HEK293 (cell line): ENCODE measurements around the gene PTER.

Experiments
- CTCF ChIA-PET: fragments of 350-600 bp; formaldehyde crosslinking; extraction: SDS; loops from one replicate; lab custom pipeline; 2021; ENCODE audit warnings: antibody characterized with exemption; lab: Yijun Ruan, JAX
- POLR2A ChIA-PET: fragments of 300-600 bp; formaldehyde crosslinking; extraction: SDS; loops from one replicate; lab custom pipeline; 2020; ENCODE audit warnings: antibody characterized with exemption, inconsistent platforms; lab: Yijun Ruan, JAX
- H3K27ac ChIP-seq: fragments of 200-500 bp; sonication (Bioruptor generic); 2 replicates; pipeline ENCODE4 v1.5.1; 2014; ENCODE audit warnings: low read depth, low read length, control low read depth, inconsistent platforms; ENCODE audit errors: extremely low read depth
- H3K36me3 ChIP-seq, 2 experiments: fragments of 200-500 bp in 1 of 2; sonication (Bioruptor generic) in 1 of 2; 1 replicate in 1 of 2; 2 replicates in 1 of 2; pipeline ENCODE4 v1.5.1; 2014 to 2017; ENCODE audit warnings: inconsistent platforms in 2 of 2, low read length in 2 of 2; ENCODE audit not compliant: control insufficient read depth in 2 of 2, insufficient read depth in 1 of 2
- H3K4me1 ChIP-seq: fragments of 200-500 bp; sonication (Bioruptor generic); 2 replicates; pipeline ENCODE4 v1.5.1; 2014; ENCODE audit warnings: mild to moderate bottlenecking, low read length, inconsistent platforms; ENCODE audit not compliant: control insufficient read depth, insufficient read depth
- H3K4me3 ChIP-seq: 2 replicates; pipeline ENCODE4 v1.5.1; 2011; ENCODE audit warnings: low read depth, mild to moderate bottlenecking, control low read depth, low read length, moderate library complexity
- H3K9me3 ChIP-seq: fragments of 200-500 bp; sonication (Bioruptor generic); 2 replicates; pipeline ENCODE4 v1.5.1; 2014; ENCODE audit warnings: low read depth, low read length, inconsistent platforms; ENCODE audit not compliant: control insufficient read depth, insufficient read depth
- AEBP2 ChIP-seq: fragments of 450-650 bp; formaldehyde crosslinking; IDR thresholded peaks from 2 replicates; pipeline ENCODE4 v1.5.1; 2016; ENCODE audit warnings: missing biosample characterization, missing genetic modification characterization, borderline replicate concordance
- ELK4 ChIP-seq: IDR thresholded peaks from 2 replicates; pipeline ENCODE4 v1.6.1; 2011; ENCODE audit warnings: mild to moderate bottlenecking, low read depth, low read length, borderline replicate concordance
- MYNN ChIP-seq: fragments of 450-650 bp; formaldehyde crosslinking; IDR thresholded peaks from 2 replicates; pipeline ENCODE4 v1.5.1; 2016; ENCODE audit warnings: missing biosample characterization, missing genetic modification characterization, borderline replicate concordance
- PATZ1 ChIP-seq: fragments of 450-650 bp; formaldehyde crosslinking; IDR thresholded peaks from 2 replicates; pipeline ENCODE4 v1.5.1; 2016; ENCODE audit warnings: missing biosample characterization, missing genetic modification characterization
- PRDM2 ChIP-seq: fragments of 450-650 bp; formaldehyde crosslinking; IDR thresholded peaks from 2 replicates; pipeline ENCODE4 v1.5.1; 2016; ENCODE audit warnings: missing biosample characterization, missing genetic modification characterization, borderline replicate concordance
- PRDM6 ChIP-seq: fragments of 450-650 bp; formaldehyde crosslinking; IDR thresholded peaks from 2 replicates; pipeline ENCODE4 v1.5.1; 2017; ENCODE audit warnings: missing biosample characterization, missing genetic modification characterization
- SP2 ChIP-seq: fragments of 450-650 bp; formaldehyde crosslinking; IDR thresholded peaks from 2 replicates; pipeline ENCODE4 v1.5.1; 2016; ENCODE audit warnings: missing biosample characterization, missing genetic modification characterization
- ZEB2 ChIP-seq: fragments of 450-650 bp; formaldehyde crosslinking; IDR thresholded peaks from 2 replicates; pipeline ENCODE4 v1.5.1; 2016; ENCODE audit warnings: missing biosample characterization, missing genetic modification characterization
- ZNF174 ChIP-seq: fragments of 450-650 bp; formaldehyde crosslinking; IDR thresholded peaks from 2 replicates; pipeline ENCODE4 v1.5.0; 2017; ENCODE audit warnings: missing biosample characterization, mild to moderate bottlenecking, missing genetic modification characterization
- ZNF514 ChIP-seq: fragments of 450-650 bp; formaldehyde crosslinking; IDR thresholded peaks from 2 replicates; pipeline ENCODE4 v1.5.1; 2016; ENCODE audit warnings: missing biosample characterization, missing genetic modification characterization
- ZNF521 ChIP-seq: fragments of 450-650 bp; formaldehyde crosslinking; IDR thresholded peaks from 2 replicates; pipeline ENCODE4 v1.5.1; 2017; ENCODE audit warnings: missing biosample characterization, mild to moderate bottlenecking, missing genetic modification characterization
- ZNF530 ChIP-seq: fragments of 450-650 bp; formaldehyde crosslinking; IDR thresholded peaks from 2 replicates; pipeline ENCODE4 v1.5.1; 2016; ENCODE audit warnings: low read depth, missing biosample characterization, missing genetic modification characterization
- ZNF558 ChIP-seq: fragments of 450-650 bp; formaldehyde crosslinking; IDR thresholded peaks from 2 replicates; pipeline ENCODE4 v1.5.1; 2016; ENCODE audit warnings: missing biosample characterization, missing genetic modification characterization

PTER gene

GRCh38 chr10:16440396-16441133 is 3.8 kb downstream of the PTER start (continued):
- TF ChIP-seq ELK4: no peak
- TF ChIP-seq ZNF530 (tag by site-specific recombination): no peak
- no peak for TF ChIP-seq PRDM2 (tag by site-specific recombination)
- no peak for TF ChIP-seq AEBP2 (tag by site-specific recombination)
- no peak for TF ChIP-seq ZNF558 (tag by site-specific recombination)
- no peak for TF ChIP-seq ZNF174
- no peak for TF ChIP-seq MYNN (tag by site-specific recombination)
- 0 out of 2 replicates have a peak, but pooled peaks have one; percentile 20 for TF ChIP-seq PATZ1 (tag by site-specific recombination)
- no peak for TF ChIP-seq ZNF514 (tag by site-specific recombination)
- 0 out of 2 replicates have a peak, but pooled peaks have one; percentile 7 for TF ChIP-seq SP2 (tag by site-specific recombination)

- H3K4me1 ChIP-seq: peaks cover 2% of the 10 kb centered on the region; the same call in 1 of the 2 replicates
- TF ChIP-seq ZEB2 (tag by site-specific recombination) (peak; percentile 16; the same call in 1 of the 2 replicates), ZNF521 (tag by site-specific recombination) (no peak), PRDM6 (tag by site-specific recombination) (peak; percentile 50)
- TF ChIP-seq, all 188 proteins: peak for 2
- ChIA-PET CTCF (interaction anchor here (0.6 to 0.7 kb wide), 3 partner anchors 62 to 1176 kb away, joined by 3 to 4 read pairs (median 4); no protein-coding TSS in a partner anchor), POLR2A (no interaction called here)
- no peak overlapping the region for H3K27ac ChIP-seq
- no peak overlapping the region for H3K4me3 ChIP-seq
- peaks cover 3 to 23% of the 10 kb centered on the region in 2 experiments; a peak in 2 of 3 replicates for H3K36me3 ChIP-seq
- no peaks in the 10 kb centered on the region for H3K9me3 ChIP-seq
Measured at GRCh38 chr10:16441173-16441840, 4.5 kb downstream of the PTER start.
